CD14-positive monocyte (primary cell): ENCODE results near the gene SCN1B. TPM values are rescaled to one million over a fixed set of nuclear protein-coding genes. Genes with fewer than 3 reads are reported as not detected.

ENCODE experiments used
- DNase-seq, 3 donors: peaks; one replicate each; pipeline ENCODE4 v3.0.0-alpha.2; 2011 to 2022
- H2AFZ ChIP-seq: 2 replicates; pipeline ENCODE4 v1.6.0; 2012; ENCODE audit warnings: mild to moderate bottlenecking, low read depth, low read length, inconsistent platforms; ENCODE audit not compliant: insufficient read depth, poor library complexity, severe bottlenecking
- H3K27ac ChIP-seq, 2 donors: 1 replicate in 1 of 2; 2 replicates in 1 of 2; pipeline ENCODE4 v1.5.1; 2012 to 2013; ENCODE audit warnings: low read length in 2 of 2, control low read depth in 1 of 2, inconsistent platforms in 1 of 2, low read depth in 1 of 2, mild to moderate bottlenecking in 1 of 2
- H3K27me3 ChIP-seq, 2 donors: one replicate each; pipeline versions ENCODE4 v1.6.0 to v1.6.1; 2011 to 2013; ENCODE audit warnings: low read length in 2 of 2; ENCODE audit not compliant: control insufficient read depth in 2 of 2, insufficient read depth in 2 of 2
- H3K36me3 ChIP-seq, 2 donors: replicated peaks in 1 of 2; 1 replicate in 1 of 2; 2 replicates in 1 of 2; pipeline versions ENCODE4 v1.5.1 to v1.6.1; 2012 to 2013; ENCODE audit warnings: low read length in 2 of 2, control low read depth in 1 of 2, inconsistent platforms in 1 of 2, mild to moderate bottlenecking in 1 of 2; ENCODE audit not compliant: insufficient read depth in 2 of 2, control insufficient read depth in 1 of 2
- H3K4me1 ChIP-seq, 2 donors: 1 replicate in 1 of 2; 2 replicates in 1 of 2; pipeline versions ENCODE4 v1.5.1 to v1.6.1; 2012 to 2013; ENCODE audit warnings: low read length in 2 of 2, control low read depth in 1 of 2, inconsistent platforms in 1 of 2, mild to moderate bottlenecking in 1 of 2, moderate library complexity in 1 of 2; ENCODE audit not compliant: insufficient read depth in 2 of 2, control insufficient read depth in 1 of 2
- H3K4me2 ChIP-seq: replicated peaks from 2 replicates; pipeline ENCODE3; 2012; ENCODE audit warnings: low read length, moderate library complexity, mild to moderate bottlenecking; ENCODE audit not compliant: poor library complexity, severe bottlenecking; ENCODE audit errors: extremely low read depth
- H3K4me3 ChIP-seq, 3 experiments: fragments of 200-600 bp in 1 of 3; sonication (generic) in 1 of 3; replicated peaks in 1 of 3; 1 replicate in 2 of 3; 2 replicates in 1 of 3; pipeline ENCODE4 v1.5.1; 2011 to 2013; ENCODE audit warnings: low read length in 3 of 3, mild to moderate bottlenecking in 3 of 3, control low read depth in 2 of 3, low read depth in 2 of 3, inconsistent platforms in 1 of 3, moderate library complexity in 1 of 3
- H3K79me2 ChIP-seq: 2 replicates; pipeline ENCODE4 v1.6.0; 2012; ENCODE audit warnings: mild to moderate bottlenecking, control low read depth, inconsistent platforms, low read length, moderate library complexity; ENCODE audit not compliant: insufficient read depth
- H3K9ac ChIP-seq: 2 replicates; pipeline ENCODE4 v1.6.0; 2017; ENCODE audit warnings: low read length, mild to moderate bottlenecking; ENCODE audit not compliant: insufficient read depth, poor library complexity, severe bottlenecking
- H3K9me3 ChIP-seq, 2 donors: replicated peaks in 1 of 2; 1 replicate in 1 of 2; 2 replicates in 1 of 2; pipeline versions ENCODE4 v1.5.1 to v1.6.1; 2012 to 2013; ENCODE audit warnings: low read length in 2 of 2, control low read depth in 1 of 2; ENCODE audit not compliant: control insufficient read depth in 1 of 2, insufficient read depth in 1 of 2
- H4K20me1 ChIP-seq: 2 replicates; pipeline ENCODE4 v1.6.0; 2012; ENCODE audit warnings: mild to moderate bottlenecking, low read length, control low read depth, moderate library complexity; ENCODE audit not compliant: insufficient read depth
- H3K27ac Mint-ChIP-seq, 7 donors: one replicate each; pipeline ENCODE4 v1.8.0; 2020; ENCODE audit warnings: mild to moderate bottlenecking in 7 of 7, mixed read lengths in 7 of 7, moderate library complexity in 6 of 7, inconsistent platforms in 2 of 7
- H3K27me3 Mint-ChIP-seq, 3 donors: one replicate each; pipeline ENCODE4 v1.8.0; 2021 to 2022; ENCODE audit warnings: low read depth in 3 of 3, mild to moderate bottlenecking in 3 of 3, mixed read lengths in 3 of 3, moderate library complexity in 3 of 3, inconsistent platforms in 1 of 3
- H3K36me3 Mint-ChIP-seq, 2 donors: one replicate each; pipeline ENCODE4 v1.8.0; 2020; ENCODE audit warnings: mixed read lengths in 2 of 2, inconsistent platforms in 1 of 2, mild to moderate bottlenecking in 1 of 2
- H3K4me1 Mint-ChIP-seq: one replicate; pipeline ENCODE4 v1.8.0; 2020; ENCODE audit warnings: mild to moderate bottlenecking, mixed read lengths
- H3K4me3 Mint-ChIP-seq, 2 donors: one replicate each; pipeline ENCODE4 v1.8.0; 2020; ENCODE audit warnings: mild to moderate bottlenecking in 2 of 2, mixed read lengths in 2 of 2, moderate library complexity in 1 of 2
- H3K9me3 Mint-ChIP-seq, 7 donors: one replicate each; pipeline ENCODE4 v1.8.0; 2020 to 2022; ENCODE audit warnings: mixed read lengths in 7 of 7, mild to moderate bottlenecking in 6 of 7, moderate library complexity in 6 of 7, inconsistent platforms in 2 of 7
- WGBS: methylation state at CpG from one replicate; pipeline ENCODE4 v1.1.5; 2013; ENCODE audit warnings: missing lambda C conversion rate; ENCODE audit not compliant: insufficient coverage; 5-methylcytosine and 5-hydroxymethylcytosine counted together
- intact Hi-C, 2 donors: fragments of 100-400 bp; cut with micrococcal nuclease; formaldehyde crosslinking; loops; one replicate each; pipeline versions ENCODE4 v1.15.0 to v1.15.1; 2023
- polyA plus RNA-seq, 3 donors: library from polyadenylated mRNA; depleted of rRNA in 1 of 3; unstranded in 2 of 3; stranded (reverse) in 1 of 3; fragments of 300-500 nt in 2 of 3; fragments of >200 nt in 1 of 3; fragmentation: Illumina TruSeq in 2 of 3; gene quantifications; 1 replicate in 2 of 3; 2 replicates in 1 of 3; pipeline ENCODE4 v1.2.3, GENCODE V29; 2012 to 2021
- TF ChIP-seq, protein P1 (sequence below): fragments of 200-600 bp; IDR thresholded peaks from one replicate; pipeline ENCODE4 v1.8.0; 2022; ENCODE audit warnings: antibody characterized with exemption, mild to moderate bottlenecking

The SCN1B gene
- polyA plus RNA-seq, 3 donors = 0.08 to 0.68 TPM; not detected in 1

DNA sequence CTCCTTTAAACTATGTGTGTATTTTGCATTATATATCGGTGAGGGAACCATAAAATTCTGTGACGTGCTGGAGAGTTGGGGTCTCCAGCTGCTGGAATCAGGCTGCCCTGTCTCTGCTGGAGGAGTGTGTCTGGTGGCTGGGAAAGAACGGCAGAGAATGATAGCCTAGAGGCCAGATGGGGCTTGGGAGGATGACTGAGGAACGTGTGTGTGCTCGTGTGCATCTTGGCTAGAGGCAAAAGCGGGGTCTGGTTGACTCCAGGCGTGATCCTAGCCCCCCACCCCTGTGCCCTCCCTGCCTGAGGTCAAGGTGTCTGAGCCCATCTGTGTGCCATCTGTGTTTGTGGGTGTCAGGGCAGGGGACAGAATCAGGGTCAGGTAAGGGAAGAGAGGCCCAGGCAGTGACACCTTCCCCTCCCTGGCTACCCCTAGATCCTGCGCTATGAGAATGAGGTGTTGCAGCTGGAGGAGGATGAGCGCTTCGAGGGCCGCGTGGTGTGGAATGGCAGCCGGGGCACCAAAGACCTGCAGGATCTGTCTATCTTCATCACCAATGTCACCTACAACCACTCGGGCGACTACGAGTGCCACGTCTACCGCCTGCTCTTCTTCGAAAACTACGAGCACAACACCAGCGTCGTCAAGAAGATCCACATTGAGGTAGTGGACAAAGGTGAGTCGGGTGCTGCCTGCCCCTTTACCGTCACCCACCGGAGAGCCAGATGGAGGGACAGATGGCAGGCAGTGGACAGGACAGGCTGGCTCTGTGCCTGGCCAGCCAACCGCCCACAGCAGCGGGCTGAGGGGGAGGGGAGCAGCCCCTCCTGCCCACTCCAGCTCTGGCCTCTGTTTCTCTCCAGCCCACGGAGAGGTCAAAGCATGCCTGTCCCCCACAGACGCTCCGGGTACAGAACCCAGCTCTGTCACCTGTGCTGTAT is 3.1 kb downstream of the SCN1B start:
- WGBS = 95% methylated on average over 15 of the region's 30 CpGs
- Histone ChIP-seq H3K4me2 (no peak overlapping the region), H3K9me3 (no peaks in the 10 kb centered on the region), H2AFZ (no peak overlapping the region), H3K4me3 (no peak overlapping the region), H3K79me2 (no peaks in the 10 kb centered on the region), H3K27ac (no peak overlapping the region), H3K36me3 (peaks cover 2% of the 10 kb centered on the region in 2 donors), H3K27me3 (peaks cover 14 to 37% of the 10 kb centered on the region in 2 donors), H4K20me1 (no peaks in the 10 kb centered on the region), H3K4me1 (peaks cover 11 to 22% of the 10 kb centered on the region in 2 donors), H3K9ac (no peak overlapping the region)
- Mint-ChIP-seq H3K36me3 (peaks cover 4 to 8% of the 10 kb centered on the region in 2 donors), H3K27ac (no peak overlapping the region), H3K9me3 (peaks cover 0 to 8% (median 4%) of the 10 kb centered on the region in 7 donors), H3K4me3 (peak overlapping the region in 1 of 2 donors; percentile 74), H3K27me3 (peaks cover 34 to 54% (median 48%) of the 10 kb centered on the region in 3 donors), H3K4me1 (peaks cover 21% of the 10 kb centered on the region)
- intact Hi-C loops = no loop called here
- no peak for DNase-seq
- TF ChIP-seq, protein P1, sequence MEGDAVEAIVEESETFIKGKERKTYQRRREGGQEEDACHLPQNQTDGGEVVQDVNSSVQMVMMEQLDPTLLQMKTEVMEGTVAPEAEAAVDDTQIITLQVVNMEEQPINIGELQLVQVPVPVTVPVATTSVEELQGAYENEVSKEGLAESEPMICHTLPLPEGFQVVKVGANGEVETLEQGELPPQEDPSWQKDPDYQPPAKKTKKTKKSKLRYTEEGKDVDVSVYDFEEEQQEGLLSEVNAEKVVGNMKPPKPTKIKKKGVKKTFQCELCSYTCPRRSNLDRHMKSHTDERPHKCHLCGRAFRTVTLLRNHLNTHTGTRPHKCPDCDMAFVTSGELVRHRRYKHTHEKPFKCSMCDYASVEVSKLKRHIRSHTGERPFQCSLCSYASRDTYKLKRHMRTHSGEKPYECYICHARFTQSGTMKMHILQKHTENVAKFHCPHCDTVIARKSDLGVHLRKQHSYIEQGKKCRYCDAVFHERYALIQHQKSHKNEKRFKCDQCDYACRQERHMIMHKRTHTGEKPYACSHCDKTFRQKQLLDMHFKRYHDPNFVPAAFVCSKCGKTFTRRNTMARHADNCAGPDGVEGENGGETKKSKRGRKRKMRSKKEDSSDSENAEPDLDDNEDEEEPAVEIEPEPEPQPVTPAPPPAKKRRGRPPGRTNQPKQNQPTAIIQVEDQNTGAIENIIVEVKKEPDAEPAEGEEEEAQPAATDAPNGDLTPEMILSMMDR = no peak

DNA sequence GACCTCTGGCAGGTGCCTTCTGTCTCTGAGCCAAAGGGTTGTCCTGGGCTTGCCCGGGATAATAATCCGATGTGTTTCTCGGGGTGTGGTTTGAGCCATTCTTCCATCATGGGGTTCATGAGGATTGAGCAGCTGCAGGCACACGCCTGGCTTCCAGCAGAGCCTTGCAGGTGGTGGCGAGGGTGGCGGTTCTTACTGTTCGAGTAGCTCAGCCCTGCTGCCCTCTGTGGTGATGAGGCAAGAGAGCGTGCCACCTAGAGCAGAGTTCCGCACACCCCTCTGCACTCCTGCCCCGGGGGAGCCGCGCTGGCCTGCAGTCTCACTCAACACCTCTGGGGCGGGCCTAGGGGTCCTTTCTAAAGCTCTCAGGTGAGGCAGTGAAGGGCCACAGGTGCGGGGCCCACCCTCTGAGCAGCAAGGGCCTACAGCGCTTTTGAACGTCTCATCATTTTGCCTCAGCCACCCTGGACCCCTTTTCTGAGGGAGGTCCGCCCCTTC is 3.8 kb downstream of the SCN1B start:
- intact Hi-C loops = no loop called here
- Mint-ChIP-seq H3K4me1 (peaks cover 28% of the 10 kb centered on the region), H3K27ac (no peak overlapping the region), H3K27me3 (peaks cover 35 to 55% (median 51%) of the 10 kb centered on the region in 3 donors), H3K9me3 (peaks cover 0 to 8% (median 4%) of the 10 kb centered on the region in 7 donors), H3K4me3 (no peak overlapping the region), H3K36me3 (peaks cover 0 to 6% of the 10 kb centered on the region in 2 donors)
- Histone ChIP-seq H3K4me3 (no peak overlapping the region), H2AFZ (no peak overlapping the region), H3K27ac (no peak overlapping the region), H3K9ac (no peak overlapping the region), H3K9me3 (no peaks in the 10 kb centered on the region), H3K36me3 (no peaks in the 10 kb centered on the region), H3K27me3 (peaks cover 14 to 40% of the 10 kb centered on the region in 2 donors), H3K79me2 (no peaks in the 10 kb centered on the region), H3K4me1 (peaks cover 18 to 29% of the 10 kb centered on the region in 2 donors), H4K20me1 (no peaks in the 10 kb centered on the region), H3K4me2 (no peak overlapping the region)
- DNase-seq = no peak
- WGBS = 95% methylated on average over 17 of the region's 17 CpGs
- TF ChIP-seq, protein P1 = no peak
